Measurements from ENCODE around the gene IL9R.
"Not testable (repeated sequence)": the region's sequence is repeated elsewhere in the genome, so short reads cannot be mapped to it uniquely, and the experiment has no call there.

DNA sequence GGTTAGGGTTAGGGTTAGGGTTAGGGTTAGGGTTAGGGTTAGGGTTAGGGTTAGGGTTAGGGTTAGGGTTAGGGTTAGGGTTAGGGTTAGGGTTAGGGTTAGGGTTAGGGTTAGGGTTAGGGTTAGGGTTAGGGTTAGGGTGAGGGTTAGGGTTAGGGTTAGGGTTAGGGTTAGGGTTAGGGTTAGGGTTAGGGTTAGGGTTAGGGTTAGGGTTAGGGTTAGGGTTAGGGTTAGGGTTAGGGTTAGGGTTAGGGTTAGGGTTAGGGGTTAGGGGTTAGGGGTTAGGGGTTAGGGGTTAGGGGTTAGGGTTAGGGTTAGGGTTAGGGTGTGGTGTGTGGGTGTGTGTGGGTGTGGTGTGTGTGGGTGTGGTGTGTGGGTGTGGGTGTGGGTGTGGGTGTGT, 33.0 kb downstream of the IL9R start:
- TF ChIP-seq, protein P1, sequence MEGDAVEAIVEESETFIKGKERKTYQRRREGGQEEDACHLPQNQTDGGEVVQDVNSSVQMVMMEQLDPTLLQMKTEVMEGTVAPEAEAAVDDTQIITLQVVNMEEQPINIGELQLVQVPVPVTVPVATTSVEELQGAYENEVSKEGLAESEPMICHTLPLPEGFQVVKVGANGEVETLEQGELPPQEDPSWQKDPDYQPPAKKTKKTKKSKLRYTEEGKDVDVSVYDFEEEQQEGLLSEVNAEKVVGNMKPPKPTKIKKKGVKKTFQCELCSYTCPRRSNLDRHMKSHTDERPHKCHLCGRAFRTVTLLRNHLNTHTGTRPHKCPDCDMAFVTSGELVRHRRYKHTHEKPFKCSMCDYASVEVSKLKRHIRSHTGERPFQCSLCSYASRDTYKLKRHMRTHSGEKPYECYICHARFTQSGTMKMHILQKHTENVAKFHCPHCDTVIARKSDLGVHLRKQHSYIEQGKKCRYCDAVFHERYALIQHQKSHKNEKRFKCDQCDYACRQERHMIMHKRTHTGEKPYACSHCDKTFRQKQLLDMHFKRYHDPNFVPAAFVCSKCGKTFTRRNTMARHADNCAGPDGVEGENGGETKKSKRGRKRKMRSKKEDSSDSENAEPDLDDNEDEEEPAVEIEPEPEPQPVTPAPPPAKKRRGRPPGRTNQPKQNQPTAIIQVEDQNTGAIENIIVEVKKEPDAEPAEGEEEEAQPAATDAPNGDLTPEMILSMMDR (IDR thresholded peaks at IDR 0.05; ENCODE audit: borderline replicate concordance, extremely low read depth, low read length, poor library complexity, severe bottlenecking), result not testable (repeated sequence)
- TF ChIP-seq EZH2 (IDR thresholded peaks at IDR 0.05; ENCODE audit: borderline replicate concordance, low read depth, low read length, severe bottlenecking), result not testable (repeated sequence)

All from DND-41 (cell line).